Thoracic aorta endothelial cell (primary cell): ENCODE results near the gene BBIP1. TPM values are rescaled to one million over a fixed set of nuclear protein-coding genes. Genes with fewer than 3 reads are reported as not detected.

Experiments
- total RNA-seq: library from RNA; depleted of rRNA; stranded (reverse); fragments of >200 nt; gene quantifications from 2 replicates; pipeline ENCODE4 v1.2.3, GENCODE V29; 2012

Gene BBIP1
- total RNA-seq = 33.5 and 37.3 TPM in 2 replicates

GRCh38 chr10:110918643-110919348 lies at the start of gene BBIP1:
Gene BBIP1, minus strand, starts transcription at chr10:110919180. Its CDS starts 1,023 bp downstream, at chr10:110918157.

GRCh38 chr10:110919349-110919931 lies 460 bp upstream of the BBIP1 start, which contains the start of gene SHOC2:
Gene SHOC2, plus strand, starts transcription at chr10:110919604. Its CDS starts 44,755 bp downstream, at chr10:110964359.

GRCh38 chr10:110871298-110872084 lies 47.5 kb downstream of the BBIP1 start, which contains the start of gene PDCD4:
Gene PDCD4, plus strand, starts transcription at chr10:110871928. Its CDS starts 4,100 bp downstream, at chr10:110876028.

Other genes with a start within 250 kb of the BBIP1 start
- gene PDCD4, start 47.3 kb downstream of the BBIP1 start, total RNA-seq = 30.3 and 44.9 TPM in 2 replicates
- gene SHOC2, start 424 bp upstream of the BBIP1 start, total RNA-seq = 64.0 and 68.9 TPM in 2 replicates
- 0.40 and 1.4 TPM in 2 replicates for gene ADRA2A, start 157.8 kb upstream of the BBIP1 start, total RNA-seq